Small intestine (tissue), 4 donors: ENCODE results near the gene CKMT2. TPM values are rescaled to one million over a fixed set of nuclear protein-coding genes. Genes with fewer than 3 reads are reported as not detected.

Source experiments
- polyA plus RNA-seq, 4 donors: library from polyadenylated mRNA; stranded (reverse) in 3 of 4; unstranded in 1 of 4; fragments of 200-250 nt in 3 of 4; fragments of 120-200 nt in 1 of 4; gene quantifications; one replicate each; pipeline versions ENCODE4 v1.2.1 to v1.2.3, GENCODE V29; 2013
- donor health status: healthy with polysubstance abuse.
- donor health status: Bipolar disorder and iron deficiency.
- donor health status: healthy.

The CKMT2 gene
- polyA plus RNA-seq, 4 donors: 1.9 to 9.7 (median 2.5) TPM

Other genes starting within 250 kb of the CKMT2 start
- gene ZCCHC9, start 68.3 kb downstream of the CKMT2 start, polyA plus RNA-seq: 10 to 100 TPM; 24.4 to 38.7 (median 30.4) TPM
- gene ACOT12, start 160.8 kb downstream of the CKMT2 start, polyA plus RNA-seq: under 1 TPM in 3 of 4 donors, not detected in 1; 0.22 to 0.38 (median 0.31) TPM